ENCODE data around the gene FAM83G. TPM values are rescaled to one million over a fixed set of nuclear protein-coding genes. Genes with fewer than 3 reads are reported as not detected.

The FAM83G gene
- total RNA-seq, 2 donors from 2014 or later: 24.2 to 27.0 TPM

- Mint-ChIP-seq H3K27me3 (ENCODE audit: insufficient read depth) (no peaks in the 10 kb centered on the region), H3K4me3 (no peak within 1 kb of the TSS), H3K27ac (peak within 1 kb of the TSS; percentile 55), H3K4me1 (peaks cover 7% of the 10 kb centered on the region), H3K36me3 (ENCODE audit: low read depth) (no peaks in the 10 kb centered on the region), H3K9me3 (no peaks in the 10 kb centered on the region)
- Histone ChIP-seq H3K36me3 (ENCODE audit: control insufficient read depth, insufficient read depth, low read length) (no peaks in the 10 kb centered on the region), H3K9me3 (ENCODE audit: control insufficient read depth, low read length) (no peaks in the 10 kb centered on the region), H3K9ac (ENCODE audit: extremely low read depth, low read length, poor library complexity, severe bottlenecking) (no peak within 1 kb of the TSS), H3K27me3 (ENCODE audit: control insufficient read depth, insufficient read depth, low read length, poor library complexity, severe bottlenecking) (no peaks in the 10 kb centered on the region), H3K27ac (ENCODE audit: low read depth, low read length) (no peak within 1 kb of the TSS), H3K4me1 (ENCODE audit: control insufficient read depth, insufficient read depth, low read length) (no peaks in the 10 kb centered on the region), H3K4me3 (ENCODE audit: low read length) (no peak within 1 kb of the TSS)
- WGBS, 2 experiments (ENCODE audit: insufficient coverage in 1 of 2, insufficient read length in 1 of 2): 84 to 87% methylated on average over 14 to 17 of the region's 17 CpGs
- peak; percentile 85 for DNase-seq
- TF ChIP-seq CTCF (conservative IDR thresholded peaks at IDR 0.05): peak; percentile 66
Observed at GRCh38 chr17:18951941-18952842, 52.4 kb downstream of the FAM83G start, which contains the start of gene SLC5A10. TSS of gene SLC5A10 (plus strand) at chr17:18952165. CDS start at chr17:18952206, 41 bp downstream.

GRCh38 chr17:18950944-18951905, 53.3 kb downstream of the FAM83G start:
- Mint-ChIP-seq H3K36me3 (ENCODE audit: low read depth) (no peaks in the 10 kb centered on the region), H3K9me3 (no peaks in the 10 kb centered on the region), H3K27ac (peak overlapping the region; percentile 55), H3K27me3 (ENCODE audit: insufficient read depth) (no peaks in the 10 kb centered on the region), H3K4me3 (no peak overlapping the region), H3K4me1 (peaks cover 9% of the 10 kb centered on the region)
- H3K9me3 ChIP-seq (ENCODE audit: control insufficient read depth, low read length): no peaks in the 10 kb centered on the region
- H3K27ac ChIP-seq (ENCODE audit: low read depth, low read length): no peak overlapping the region
- 92% methylated on average over 29 to 34 of the region's 34 CpGs for whole genome bisulfite sequencing, 2 experiments (ENCODE audit: insufficient coverage in 1 of 2, insufficient read length in 1 of 2)
- no peak for TF ChIP-seq CTCF (conservative IDR thresholded peaks at IDR 0.05)
- no peak overlapping the region for H3K9ac ChIP-seq (ENCODE audit: extremely low read depth, low read length, poor library complexity, severe bottlenecking)
- H3K27me3 ChIP-seq (ENCODE audit: control insufficient read depth, insufficient read depth, low read length, poor library complexity, severe bottlenecking): no peaks in the 10 kb centered on the region
- no peaks in the 10 kb centered on the region for H3K4me1 ChIP-seq (ENCODE audit: control insufficient read depth, insufficient read depth, low read length)
- no peak overlapping the region for H3K4me3 ChIP-seq (ENCODE audit: low read length)
- H3K36me3 ChIP-seq (ENCODE audit: control insufficient read depth, insufficient read depth, low read length): no peaks in the 10 kb centered on the region
- peak; percentile 55 for DNase-seq

GRCh38 chr17:18950346-18950745, 54.2 kb downstream of the FAM83G start:
- H3K9ac ChIP-seq (ENCODE audit: extremely low read depth, low read length, poor library complexity, severe bottlenecking): no peak overlapping the region
- no peaks in the 10 kb centered on the region for H3K36me3 ChIP-seq (ENCODE audit: control insufficient read depth, insufficient read depth, low read length)
- 71 to 93% methylated on average over 1 to 4 of the region's 4 CpGs for WGBS, 2 experiments (ENCODE audit: insufficient coverage in 1 of 2, insufficient read length in 1 of 2)
- Mint-ChIP-seq H3K4me3 (no peak overlapping the region), H3K36me3 (ENCODE audit: low read depth) (no peaks in the 10 kb centered on the region), H3K27me3 (ENCODE audit: insufficient read depth) (no peaks in the 10 kb centered on the region), H3K27ac (no peak overlapping the region), H3K9me3 (no peaks in the 10 kb centered on the region), H3K4me1 (peaks cover 9% of the 10 kb centered on the region)
- H3K9me3 ChIP-seq (ENCODE audit: control insufficient read depth, low read length): no peaks in the 10 kb centered on the region
- no peaks in the 10 kb centered on the region for H3K27me3 ChIP-seq (ENCODE audit: control insufficient read depth, insufficient read depth, low read length, poor library complexity, severe bottlenecking)
- no peak for TF ChIP-seq CTCF (conservative IDR thresholded peaks at IDR 0.05)
- no peaks in the 10 kb centered on the region for H3K4me1 ChIP-seq (ENCODE audit: control insufficient read depth, insufficient read depth, low read length)
- DNase-seq: peak; percentile 46
- no peak overlapping the region for H3K4me3 ChIP-seq (ENCODE audit: low read length)
- H3K27ac ChIP-seq (ENCODE audit: low read depth, low read length): no peak overlapping the region
